Neural crest cell (in vitro differentiated cells): ENCODE data around the gene TUBGCP2. TPM values are rescaled to one million over a fixed set of nuclear protein-coding genes. Genes with fewer than 3 reads are reported as not detected.

Experiments used
- DNase-seq: peaks from one replicate; pipeline ENCODE4 v3.0.0; 2021; ENCODE audit warnings: low read depth, mixed read lengths, low spot score
- H3K27ac Mint-ChIP-seq: one replicate; pipeline ENCODE4 v1.8.0; 2021; ENCODE audit warnings: mild to moderate bottlenecking, mixed read lengths; ENCODE audit not compliant: unreplicated experiment
- H3K27me3 Mint-ChIP-seq: 2 replicates; pipeline ENCODE4 v1.8.0; 2021; ENCODE audit warnings: low read depth, mild to moderate bottlenecking, mixed read lengths
- H3K36me3 Mint-ChIP-seq: 2 replicates; pipeline ENCODE4 v1.8.0; 2021; ENCODE audit warnings: low read depth, mild to moderate bottlenecking, mixed read lengths
- H3K4me1 Mint-ChIP-seq: 2 replicates; pipeline ENCODE4 v1.8.0; 2021; ENCODE audit warnings: mixed read lengths
- H3K4me3 Mint-ChIP-seq: one replicate; pipeline ENCODE4 v1.8.0; 2021; ENCODE audit warnings: mild to moderate bottlenecking, mixed read lengths
- H3K9me3 Mint-ChIP-seq: 2 replicates; pipeline ENCODE4 v1.8.0; 2021; ENCODE audit warnings: mixed read lengths
- total RNA-seq: library from RNA; stranded (reverse); gene quantifications from 2 replicates; pipeline ENCODE4 v1.2.1, GENCODE V29; 2021
- TF ChIP-seq, protein P1 (sequence below): fragments of 200-600 bp; sonication (generic); conservative IDR thresholded peaks from 2 replicates; pipeline ENCODE4 v1.5.0; 2021; ENCODE audit warnings: antibody characterized with exemption, mild to moderate bottlenecking

The TUBGCP2 gene
- total RNA-seq, 1 donor from 2014 or later = 70.0 TPM

DNA sequence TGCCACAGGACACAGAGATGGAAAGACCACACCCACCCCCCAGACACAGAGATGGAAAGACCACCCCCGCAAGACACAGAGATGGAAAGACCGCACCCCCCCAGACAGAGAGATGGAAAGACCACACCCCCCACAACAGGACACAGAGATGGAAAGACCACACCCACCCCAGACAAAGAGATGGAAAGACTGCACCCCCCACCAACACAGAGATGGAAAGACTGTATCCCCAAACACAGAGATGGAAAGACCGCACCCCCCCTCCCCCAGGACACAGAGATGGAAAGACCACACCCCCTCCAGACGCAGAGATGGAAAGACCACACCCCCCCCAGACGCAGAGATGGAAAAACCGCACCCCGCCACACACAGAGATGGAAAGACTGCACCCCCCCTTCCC is 8.1 kb upstream of the TUBGCP2 start:
- no peak overlapping the region for H3K4me3 Mint-ChIP-seq
- peaks cover 11% of the 10 kb centered on the region for H3K4me1 Mint-ChIP-seq
- H3K9me3 Mint-ChIP-seq = peaks cover 4% of the 10 kb centered on the region
- TF ChIP-seq, protein P1, sequence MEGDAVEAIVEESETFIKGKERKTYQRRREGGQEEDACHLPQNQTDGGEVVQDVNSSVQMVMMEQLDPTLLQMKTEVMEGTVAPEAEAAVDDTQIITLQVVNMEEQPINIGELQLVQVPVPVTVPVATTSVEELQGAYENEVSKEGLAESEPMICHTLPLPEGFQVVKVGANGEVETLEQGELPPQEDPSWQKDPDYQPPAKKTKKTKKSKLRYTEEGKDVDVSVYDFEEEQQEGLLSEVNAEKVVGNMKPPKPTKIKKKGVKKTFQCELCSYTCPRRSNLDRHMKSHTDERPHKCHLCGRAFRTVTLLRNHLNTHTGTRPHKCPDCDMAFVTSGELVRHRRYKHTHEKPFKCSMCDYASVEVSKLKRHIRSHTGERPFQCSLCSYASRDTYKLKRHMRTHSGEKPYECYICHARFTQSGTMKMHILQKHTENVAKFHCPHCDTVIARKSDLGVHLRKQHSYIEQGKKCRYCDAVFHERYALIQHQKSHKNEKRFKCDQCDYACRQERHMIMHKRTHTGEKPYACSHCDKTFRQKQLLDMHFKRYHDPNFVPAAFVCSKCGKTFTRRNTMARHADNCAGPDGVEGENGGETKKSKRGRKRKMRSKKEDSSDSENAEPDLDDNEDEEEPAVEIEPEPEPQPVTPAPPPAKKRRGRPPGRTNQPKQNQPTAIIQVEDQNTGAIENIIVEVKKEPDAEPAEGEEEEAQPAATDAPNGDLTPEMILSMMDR = no peak
- H3K36me3 Mint-ChIP-seq = no peaks in the 10 kb centered on the region
- peaks cover 12% of the 10 kb centered on the region for H3K27me3 Mint-ChIP-seq
- H3K27ac Mint-ChIP-seq = no peak overlapping the region
- no peak for DNase-seq

- DNase-seq = no peak
- Mint-ChIP-seq H3K27ac (no peak overlapping the region), H3K9me3 (peaks cover 4% of the 10 kb centered on the region), H3K4me1 (peaks cover 11% of the 10 kb centered on the region), H3K27me3 (peaks cover 12% of the 10 kb centered on the region), H3K4me3 (no peak overlapping the region), H3K36me3 (no peaks in the 10 kb centered on the region)
- TF ChIP-seq, protein P1 = no peak
Measured at GRCh38 chr10:133316266-133316665, 7.6 kb upstream of the TUBGCP2 start.

- Mint-ChIP-seq H3K27ac (no peak overlapping the region), H3K36me3 (no peaks in the 10 kb centered on the region), H3K4me1 (peaks cover 11% of the 10 kb centered on the region), H3K4me3 (no peak overlapping the region), H3K9me3 (peaks cover 4% of the 10 kb centered on the region), H3K27me3 (peaks cover 12% of the 10 kb centered on the region)
- no peak for DNase-seq
- TF ChIP-seq, protein P1 = no peak
Measured at GRCh38 chr10:133315847-133316246, 7.2 kb upstream of the TUBGCP2 start.

DNA sequence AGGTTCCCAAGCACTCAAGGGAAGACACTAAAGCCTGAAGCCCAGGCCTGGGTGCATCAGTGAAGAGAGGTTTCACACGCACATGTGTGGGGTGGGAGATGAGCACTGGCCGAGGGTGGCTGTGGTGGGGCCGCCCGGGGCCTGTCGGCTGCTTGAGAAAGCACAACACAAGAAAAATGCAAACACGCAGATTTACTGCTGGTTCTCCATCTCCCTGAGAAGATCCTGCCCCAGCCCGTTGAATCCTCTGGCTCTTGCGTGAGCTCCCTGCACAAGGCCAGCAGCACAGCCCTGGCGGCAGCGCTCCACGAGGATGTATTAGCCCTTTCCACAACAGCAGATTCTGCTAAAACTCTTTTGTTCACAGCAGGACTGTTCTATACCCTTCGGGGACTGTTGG is 6.2 kb upstream of the TUBGCP2 start:
- no peak for DNase-seq
- Mint-ChIP-seq H3K4me3 (peak overlapping the region; percentile 34), H3K4me1 (peaks cover 11% of the 10 kb centered on the region), H3K36me3 (no peaks in the 10 kb centered on the region), H3K27me3 (peaks cover 7% of the 10 kb centered on the region), H3K27ac (no peak overlapping the region), H3K9me3 (no peaks in the 10 kb centered on the region)
- TF ChIP-seq, protein P1 = no peak

DNA sequence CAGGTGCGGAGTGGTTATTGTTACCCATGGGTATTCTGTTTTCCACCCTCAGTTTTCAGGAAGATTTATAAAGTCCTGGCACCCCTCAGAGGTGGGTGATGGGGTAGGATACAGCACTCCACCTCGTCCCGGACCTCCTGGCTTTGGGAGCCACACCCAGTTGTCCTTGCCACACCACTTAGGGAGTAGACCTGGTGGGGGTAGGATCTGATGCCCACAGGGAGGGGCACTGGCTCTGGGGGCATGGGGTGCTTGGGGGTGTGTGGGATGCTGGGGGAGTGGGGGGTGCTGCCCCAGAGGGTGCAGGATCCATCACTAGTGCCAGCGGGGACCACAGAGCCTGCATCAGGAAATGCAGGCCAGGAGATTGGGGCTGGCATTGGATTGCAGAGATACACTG is 4.5 kb upstream of the TUBGCP2 start:
- Mint-ChIP-seq H3K4me1 (peaks cover 5% of the 10 kb centered on the region), H3K36me3 (no peaks in the 10 kb centered on the region), H3K27ac (no peak overlapping the region), H3K4me3 (no peak overlapping the region), H3K27me3 (no peaks in the 10 kb centered on the region), H3K9me3 (no peaks in the 10 kb centered on the region)
- no peak for DNase-seq
- TF ChIP-seq, protein P1 = no peak

DNA sequence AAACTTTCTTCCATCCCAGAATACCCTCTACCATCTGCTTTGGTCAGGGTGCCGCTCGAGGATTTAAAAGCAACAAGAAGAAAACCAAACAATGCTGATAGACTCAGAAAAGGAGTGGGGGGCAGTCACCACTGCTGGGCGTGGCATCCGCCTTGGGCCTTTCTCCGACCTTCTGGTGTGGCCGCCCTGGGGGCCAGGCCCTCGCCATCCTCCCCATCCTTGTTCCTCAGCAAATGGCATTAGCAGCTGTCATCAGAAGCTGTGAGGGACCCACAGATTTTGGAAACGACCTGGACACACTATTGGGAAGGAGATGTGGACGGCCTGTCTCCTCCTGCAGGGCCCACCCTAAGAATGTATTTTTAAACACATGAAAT is 4.1 kb upstream of the TUBGCP2 start:
- peaks cover 2% of the 10 kb centered on the region for H3K36me3 Mint-ChIP-seq
- no peak overlapping the region for H3K4me3 Mint-ChIP-seq
- no peaks in the 10 kb centered on the region for H3K27me3 Mint-ChIP-seq
- H3K4me1 Mint-ChIP-seq = peaks cover 10% of the 10 kb centered on the region
- TF ChIP-seq, protein P1 = no peak
- no peaks in the 10 kb centered on the region for H3K9me3 Mint-ChIP-seq
- DNase-seq = no peak
- no peak overlapping the region for H3K27ac Mint-ChIP-seq
